Forelimb muscle (tissue), 1 donor: ENCODE measurements around the gene TGIF2. TPM values are rescaled to one million over a fixed set of nuclear protein-coding genes. Genes with fewer than 3 reads are reported as not detected.
"Not testable (repeated sequence)": the region's sequence is repeated elsewhere in the genome, so short reads cannot be mapped to it uniquely, and the experiment has no call there.

Source experiments
- DNase-seq: peaks from one replicate; pipeline ENCODE4 v3.0.0-alpha.2; 2013; ENCODE audit warnings: low read depth
- polyA plus RNA-seq: library from polyadenylated mRNA; unstranded; fragments of 120-200 nt; gene quantifications from one replicate; pipeline ENCODE4 v1.2.1, GENCODE V29; 2013; ENCODE audit not compliant: insufficient read length

Gene TGIF2
- polyA plus RNA-seq, 1 donor: 20.0 TPM

GRCh38 chr20:36578356-36579041 is 5.1 kb downstream of the TGIF2 start:
- no peak for DNase-seq

GRCh38 chr20:36579996-36580545 is 6.7 kb downstream of the TGIF2 start:
- no peak for DNase-seq

- DNase-seq: no peak
Measured at GRCh38 chr20:36582322-36582721, 8.9 kb downstream of the TGIF2 start.

GRCh38 chr20:36582821-36583220 is 9.4 kb downstream of the TGIF2 start:
- DNase-seq: no peak

DNA sequence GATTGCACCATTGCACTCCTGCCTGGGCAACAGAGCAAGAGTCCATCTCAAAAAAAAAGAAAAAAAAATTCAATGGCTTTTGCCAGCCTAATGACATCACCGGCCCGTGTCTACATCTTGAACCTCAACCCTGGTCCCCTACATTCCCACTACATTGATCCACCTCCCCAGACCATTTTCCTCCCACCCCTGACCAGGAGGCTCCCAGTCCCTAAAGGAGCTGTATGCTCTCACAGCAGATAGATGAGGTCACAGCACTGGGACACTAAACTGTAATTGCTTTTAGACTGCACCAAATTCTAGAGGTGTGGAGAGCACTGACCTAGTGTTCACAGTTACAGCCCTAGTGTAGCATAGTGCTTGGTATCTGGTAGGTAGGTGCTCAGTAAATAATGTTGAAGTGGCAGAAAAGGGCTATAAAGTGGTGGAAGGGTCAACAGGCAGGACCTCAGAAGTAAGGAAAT is 10.7 kb downstream of the TGIF2 start:
- DNase-seq: no peak

- no peak for DNase-seq
Measured at GRCh38 chr20:36585410-36586125, 12.2 kb downstream of the TGIF2 start.

DNA sequence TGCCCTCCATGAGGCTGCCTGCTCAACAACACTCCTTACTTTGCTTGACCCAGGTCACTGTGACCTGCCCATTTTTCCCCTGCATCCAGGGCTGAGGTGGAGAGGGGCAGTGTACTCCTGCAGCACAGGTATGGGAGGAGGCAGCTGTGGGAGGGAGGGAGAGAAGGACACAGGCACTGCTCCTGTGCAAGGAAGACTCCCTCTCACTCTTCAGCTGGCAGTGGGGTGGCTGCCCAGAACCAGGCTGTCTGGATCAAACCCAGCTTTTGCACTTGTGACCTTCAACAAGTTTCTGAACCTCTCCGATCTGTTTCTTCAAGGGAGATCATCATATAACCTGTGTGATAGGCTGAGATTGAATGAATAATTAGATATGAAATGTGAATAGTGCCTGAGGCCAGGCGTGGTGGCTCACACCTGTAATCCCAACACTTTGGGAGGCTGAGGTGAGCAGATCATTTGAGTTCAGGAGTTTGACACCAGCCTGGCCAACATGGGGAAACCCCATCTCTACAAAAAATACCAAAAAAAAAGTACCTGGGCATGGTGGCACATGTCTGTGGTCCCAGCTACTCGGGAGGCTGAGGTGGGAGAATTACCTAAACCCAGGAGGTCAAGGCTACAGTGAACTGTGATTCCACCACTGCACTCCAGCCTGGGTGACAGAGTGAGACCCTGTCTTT is 14.1 kb downstream of the TGIF2 start:
- DNase-seq: no peak

DNA sequence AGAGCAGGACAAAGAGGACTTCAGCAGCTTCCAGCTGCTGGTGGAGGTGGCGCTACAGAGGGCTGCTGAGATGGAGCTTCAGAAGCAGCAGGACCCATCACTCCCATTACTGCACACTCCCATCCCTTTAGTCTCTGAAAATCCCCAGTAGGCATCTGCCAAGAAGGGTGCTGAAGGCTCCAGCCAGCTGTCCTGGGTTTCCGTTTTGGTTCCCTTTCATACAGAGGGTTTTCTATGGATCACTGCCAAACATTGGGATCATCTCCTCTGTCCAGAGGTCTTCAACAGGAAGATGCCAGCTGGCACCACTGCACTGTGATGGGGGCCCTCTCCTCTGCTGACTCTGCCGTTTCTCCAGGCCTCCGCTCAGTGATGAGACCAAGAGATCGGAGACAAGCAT is 17.9 kb downstream of the TGIF2 start:
- DNase-seq: no peak

DNA sequence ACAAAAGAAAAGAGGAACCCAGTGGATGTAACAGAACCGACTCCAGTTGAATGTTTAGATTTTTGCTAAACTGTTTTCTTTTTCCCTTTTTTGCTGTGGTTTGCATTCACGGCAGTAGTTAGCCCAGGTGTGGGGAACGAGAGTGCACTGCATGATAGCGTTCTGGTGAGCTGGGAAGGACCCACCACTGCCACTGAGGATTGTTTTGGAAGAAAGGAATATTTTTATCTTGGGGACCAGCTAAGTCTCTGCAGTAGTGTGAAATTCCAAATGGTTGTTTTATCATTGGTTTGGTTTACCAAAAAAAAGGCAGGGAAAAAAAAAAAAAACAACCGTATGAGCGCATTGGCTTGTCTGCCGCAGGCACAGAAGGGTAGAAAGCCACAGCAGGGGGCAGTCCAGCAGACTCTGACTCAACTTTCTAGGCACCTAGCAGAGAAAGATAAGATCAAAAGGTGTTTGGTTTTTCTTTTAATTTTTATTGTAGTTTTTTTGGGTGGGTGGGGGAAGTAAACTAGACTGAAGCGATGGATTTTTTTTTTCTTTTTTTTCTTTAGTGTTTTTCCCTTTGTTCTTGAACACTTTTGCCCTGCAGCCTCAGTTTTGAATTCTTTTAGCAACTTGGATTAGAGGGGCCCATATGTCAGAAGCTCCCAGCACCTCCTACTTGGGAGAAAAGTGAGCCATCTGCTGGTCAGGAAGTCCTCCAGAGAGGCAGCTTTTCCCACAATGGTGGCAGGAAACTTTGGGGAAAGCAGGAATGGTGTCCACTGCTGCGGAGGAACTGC is 18.7 kb downstream of the TGIF2 start:
- no peak for DNase-seq

GRCh38 chr20:36593347-36593929 is 20.0 kb downstream of the TGIF2 start:
- DNase-seq: no peak

GRCh38 chr20:36599912-36600345 is 26.5 kb downstream of the TGIF2 start:
- no peak for DNase-seq

GRCh38 chr20:36601540-36601939 is 28.1 kb downstream of the TGIF2 start:
- no peak for DNase-seq

DNA sequence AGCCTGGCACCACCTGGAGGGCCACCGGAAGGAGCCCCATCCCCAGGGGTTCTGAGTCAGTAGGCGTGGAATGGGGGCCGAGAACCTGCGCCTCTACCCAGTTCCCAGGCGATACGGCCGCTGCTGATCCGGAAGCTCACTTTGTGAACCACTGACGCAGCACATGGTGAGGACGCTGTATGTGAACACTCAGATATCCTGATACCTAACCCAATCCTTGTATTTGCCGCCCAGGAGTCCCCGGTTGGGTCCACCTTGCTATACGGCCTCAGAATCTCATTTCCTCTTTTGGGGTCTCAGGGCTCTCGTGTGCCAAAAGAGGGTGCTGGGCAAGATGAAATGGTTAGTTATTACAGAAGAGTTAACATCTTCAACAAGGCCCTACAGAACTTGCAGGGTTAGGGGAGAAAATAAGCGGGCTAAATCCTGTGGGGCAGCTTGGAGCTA is 31.6 kb downstream of the TGIF2 start:
- no peak for DNase-seq

- DNase-seq: peak; percentile 99
Measured at GRCh38 chr20:36605399-36606157, 32.2 kb downstream of the TGIF2 start, which contains the start of gene RAB5IF. TSS of gene RAB5IF (plus strand) at chr20:36605779. CDS start at chr20:36605952, 173 bp downstream.

GRCh38 chr20:36606158-36607066 is 33.0 kb downstream of the TGIF2 start:
- no peak for DNase-seq

GRCh38 chr20:36607586-36608387 is 34.4 kb downstream of the TGIF2 start:
- DNase-seq: no peak

GRCh38 chr20:36608388-36608728 is 35.0 kb downstream of the TGIF2 start:
- DNase-seq: not testable (repeated sequence)

DNA sequence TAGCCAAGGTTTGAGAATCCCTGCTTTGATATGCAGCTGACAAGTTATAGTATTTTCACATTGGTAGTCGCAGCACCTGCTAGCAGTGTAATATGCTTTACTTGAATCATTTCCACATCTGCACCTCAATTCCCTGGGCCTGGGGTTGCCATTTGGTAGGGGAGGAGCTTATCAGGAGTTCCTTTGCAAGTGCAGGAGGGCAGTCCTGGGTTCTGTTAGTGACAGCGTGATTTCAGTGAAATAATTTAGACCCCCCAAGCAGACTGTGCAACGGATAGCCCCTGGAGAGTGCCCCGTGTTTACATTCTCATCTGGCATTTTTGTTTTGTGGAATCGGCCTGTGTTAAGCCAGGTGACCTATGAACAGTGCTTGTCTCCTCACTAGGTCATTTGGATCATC is 38.2 kb downstream of the TGIF2 start:
- no peak for DNase-seq
